HepG2 (cell line): Measurements from ENCODE around the gene GFRA4. TPM values are rescaled to one million over a fixed set of nuclear protein-coding genes. Genes with fewer than 3 reads are reported as not detected.
A peak's percentile ranks its signal among the peaks of the same experiment; 100 is the strongest.

Experiments
- AKNA ChIP-seq: sonication (generic); formaldehyde crosslinking; IDR thresholded peaks from 2 replicates; pipeline ENCODE4 v1.4.0; 2020; ENCODE audit warnings: missing genetic modification reagents, borderline replicate concordance
- BCL6 ChIP-seq: IDR thresholded peaks from 2 replicates; pipeline ENCODE4 v1.6.1; 2016; ENCODE audit warnings: missing genetic modification reagents, missing compliant biosample characterization
- KLF13 ChIP-seq: sonication (generic); formaldehyde crosslinking; IDR thresholded peaks from 2 replicates; pipeline ENCODE4 v1.4.0; 2020; ENCODE audit warnings: mild to moderate bottlenecking, missing genetic modification reagents
- MED13 ChIP-seq: sonication (generic); formaldehyde crosslinking; IDR thresholded peaks from 2 replicates; pipeline ENCODE4 v1.5.0; 2020; ENCODE audit warnings: missing genetic modification reagents
- MYC ChIP-seq: sonication (generic); formaldehyde crosslinking; IDR thresholded peaks from 2 replicates; pipeline ENCODE4 v1.9.0; 2021; ENCODE audit warnings: missing genetic modification reagents, borderline replicate concordance
- NPAS2 ChIP-seq: sonication (generic); formaldehyde crosslinking; IDR thresholded peaks from 2 replicates; pipeline ENCODE4 v1.8.0; 2022; ENCODE audit warnings: mild to moderate bottlenecking, missing genetic modification reagents, borderline replicate concordance
- NR2F1 ChIP-seq, 2 experiments: fragments of 450-650 bp in 1 of 2; formaldehyde crosslinking in 1 of 2; IDR thresholded peaks; 2 replicates each; pipeline versions ENCODE4 v1.5.0 to v1.6.1; 2016 to 2020; ENCODE audit warnings: mild to moderate bottlenecking in 1 of 2, missing compliant biosample characterization in 1 of 2, missing genetic modification reagents in 1 of 2, moderate library complexity in 1 of 2
- PPARG ChIP-seq: conservative IDR thresholded peaks from 2 replicates; pipeline ENCODE4 v1.6.1; 2016; ENCODE audit warnings: missing biosample characterization, missing genetic modification reagents
- RFXAP ChIP-seq: sonication (generic); formaldehyde crosslinking; IDR thresholded peaks from 2 replicates; pipeline ENCODE4 v1.4.0; 2020; ENCODE audit warnings: missing genetic modification reagents, borderline replicate concordance
- SSRP1 ChIP-seq: IDR thresholded peaks from 2 replicates; pipeline ENCODE4 v1.6.1; 2016; ENCODE audit warnings: control low read depth
- ZBTB4 ChIP-seq: sonication (generic); formaldehyde crosslinking; IDR thresholded peaks from 2 replicates; pipeline ENCODE4 v1.4.0; 2020; ENCODE audit warnings: missing genetic modification reagents, mild to moderate bottlenecking, borderline replicate concordance
- ZFX ChIP-seq: sonication (generic); formaldehyde crosslinking; IDR thresholded peaks from 2 replicates; pipeline ENCODE4 v1.4.0; 2020; ENCODE audit warnings: mild to moderate bottlenecking, low read depth, missing genetic modification reagents, moderate library complexity
- ZNF282 ChIP-seq: fragments of 450-650 bp; IDR thresholded peaks from 2 replicates; pipeline ENCODE4 v1.6.1; 2018; ENCODE audit not compliant: partially characterized antibody
- ZNF543 ChIP-seq: sonication (generic); formaldehyde crosslinking; IDR thresholded peaks from 2 replicates; pipeline ENCODE4 v1.4.0; 2020; ENCODE audit warnings: mild to moderate bottlenecking, missing genetic modification reagents
- ZNF883 ChIP-seq: sonication (generic); formaldehyde crosslinking; IDR thresholded peaks from 2 replicates; pipeline ENCODE4 v1.5.1; 2020; ENCODE audit warnings: mild to moderate bottlenecking, missing genetic modification reagents; ENCODE audit errors: not compliant biosample characterization
- polyA plus RNA-seq, 8 experiments: library from polyadenylated mRNA; depleted of rRNA in 3 of 8; stranded (reverse) in 7 of 8; unstranded in 1 of 8; fragments of >200 nt; fragmentation: Illumina TruSeq in 4 of 8; extraction: Trizol in 4 of 8; gene quantifications; 2 replicates each; pipeline versions ENCODE4 v1.2.1 to v1.2.3, GENCODE V29; 2011 to 2016; ENCODE audit warnings: low read depth in 4 of 8, missing spikeins in 1 of 8, mixed read lengths in 1 of 8; ENCODE audit not compliant: insufficient read depth in 1 of 8
- total RNA-seq, 5 experiments: library from RNA; depleted of rRNA; stranded (reverse); fragments of >200 nt; fragmentation: Illumina TruSeq; extraction: Trizol; gene quantifications; 2 replicates each; pipeline ENCODE4 v1.2.3, GENCODE V29; 2016; ENCODE audit warnings: low read depth in 1 of 5
- TF ChIP-seq, protein P1 (sequence below): IDR thresholded peaks from 2 replicates; pipeline ENCODE4 v1.6.1; 2016; ENCODE audit warnings: missing genetic modification reagents, missing compliant biosample characterization
- TF ChIP-seq, protein P2 (sequence below): sonication (generic); formaldehyde crosslinking; IDR thresholded peaks from 2 replicates; pipeline ENCODE4 v1.5.1; 2020; ENCODE audit warnings: missing genetic modification reagents, mild to moderate bottlenecking, borderline replicate concordance

Gene GFRA4
- total and polyA plus RNA-seq, 2 of the 13 experiments (the other 11 are each of a cell fraction or from before 2014, with no cell fraction given), result not detected

DNA sequence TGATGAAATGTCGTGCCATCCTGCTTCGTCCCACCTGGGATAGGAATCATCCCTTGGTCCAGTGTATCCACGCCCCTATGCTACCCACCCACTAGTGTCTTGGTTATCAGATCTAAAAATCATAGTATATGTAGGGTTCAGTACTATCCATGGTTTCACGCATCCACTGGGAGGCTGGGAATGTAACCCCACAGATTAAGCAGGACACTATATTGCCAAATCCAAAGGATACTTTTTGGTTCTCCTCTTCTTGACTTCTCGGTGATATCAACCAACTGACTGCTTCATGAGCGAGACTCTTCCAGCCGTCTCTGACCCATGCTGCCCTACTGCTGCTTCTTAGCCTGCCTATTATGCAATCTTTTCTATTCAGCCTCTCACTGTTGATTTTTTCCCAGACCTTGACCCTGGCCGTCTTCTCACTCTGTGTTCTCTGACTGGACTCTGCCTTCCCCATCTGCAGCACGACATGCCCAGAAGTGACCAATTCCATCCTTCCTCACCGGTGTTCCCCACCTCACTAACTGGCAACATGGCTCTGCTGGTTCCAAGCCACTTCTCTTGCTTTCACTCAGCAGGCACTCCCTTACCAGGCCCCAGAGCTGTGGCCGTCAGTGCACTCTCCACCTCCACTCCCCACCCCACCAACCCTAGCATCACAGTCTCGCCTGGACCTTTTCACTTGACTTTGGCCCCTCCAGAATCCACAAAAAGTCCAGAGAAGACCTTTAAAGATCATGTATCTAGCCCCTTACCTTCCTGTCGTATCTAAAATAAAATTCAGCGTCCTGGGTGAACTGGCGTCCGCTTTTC lies 34.5 kb downstream of the GFRA4 start (continued):
- TF ChIP-seq KLF13 (CRISPR knock-in tag) (no peak), ZNF883 (CRISPR knock-in tag) (peak; percentile 64), MYC (peak; percentile 56; the same call in 1 of the 2 replicates), NPAS2 (CRISPR knock-in tag) (no peak), PPARG (CRISPR knock-in tag) (peak; percentile 73), MED13 (CRISPR knock-in tag) (0 out of 2 replicates have a peak, but pooled peaks have one; percentile 19), BCL6 (CRISPR knock-in tag) (peak; percentile 90), NR2F1 (CRISPR knock-in tag; IDR thresholded peaks at IDR 0.05) (peak; percentile 89 to 94), ZNF543 (CRISPR knock-in tag) (no peak), AKNA (CRISPR knock-in tag) (no peak), SSRP1 (CRISPR knock-in tag) (no peak), RFXAP (CRISPR knock-in tag) (peak; percentile 71; the same call in 1 of the 2 replicates), ZNF282 (no peak), ZFX (CRISPR knock-in tag) (no peak), ZBTB4 (CRISPR knock-in tag) (peak; percentile 72; the same call in 1 of the 2 replicates)
- TF ChIP-seq, protein P1, sequence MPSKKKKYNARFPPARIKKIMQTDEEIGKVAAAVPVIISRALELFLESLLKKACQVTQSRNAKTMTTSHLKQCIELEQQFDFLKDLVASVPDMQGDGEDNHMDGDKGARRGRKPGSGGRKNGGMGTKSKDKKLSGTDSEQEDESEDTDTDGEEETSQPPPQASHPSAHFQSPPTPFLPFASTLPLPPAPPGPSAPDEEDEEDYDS, result peak; percentile 43; the same call in 1 of the 2 replicates
- TF ChIP-seq, protein P2, sequence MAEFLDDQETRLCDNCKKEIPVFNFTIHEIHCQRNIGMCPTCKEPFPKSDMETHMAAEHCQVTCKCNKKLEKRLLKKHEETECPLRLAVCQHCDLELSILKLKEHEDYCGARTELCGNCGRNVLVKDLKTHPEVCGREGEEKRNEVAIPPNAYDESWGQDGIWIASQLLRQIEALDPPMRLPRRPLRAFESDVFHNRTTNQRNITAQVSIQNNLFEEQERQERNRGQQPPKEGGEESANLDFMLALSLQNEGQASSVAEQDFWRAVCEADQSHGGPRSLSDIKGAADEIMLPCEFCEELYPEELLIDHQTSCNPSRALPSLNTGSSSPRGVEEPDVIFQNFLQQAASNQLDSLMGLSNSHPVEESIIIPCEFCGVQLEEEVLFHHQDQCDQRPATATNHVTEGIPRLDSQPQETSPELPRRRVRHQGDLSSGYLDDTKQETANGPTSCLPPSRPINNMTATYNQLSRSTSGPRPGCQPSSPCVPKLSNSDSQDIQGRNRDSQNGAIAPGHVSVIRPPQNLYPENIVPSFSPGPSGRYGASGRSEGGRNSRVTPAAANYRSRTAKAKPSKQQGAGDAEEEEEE (CRISPR knock-in tag), result no peak
